Occipital lobe (tissue), 2 donors: Measurements from ENCODE around the gene SCN1B. TPM values are rescaled to one million over a fixed set of nuclear protein-coding genes. Genes with fewer than 3 reads are reported as not detected.
"Not testable (repeated sequence)": the region's sequence is repeated elsewhere in the genome, so short reads cannot be mapped to it uniquely, and the experiment has no call there.

Experiments used
- DNase-seq: peaks from one replicate; lab custom pipeline; 2025; lab: John Stamatoyannopoulos, UW
- total RNA-seq: library from RNA; depleted of rRNA; stranded (reverse); fragments of >200 nt; gene quantifications from one replicate; pipeline ENCODE4 v1.2.3, GENCODE V29; 2014

The SCN1B gene
- total RNA-seq, 1 donor from 2014 or later: 1.1 TPM

DNA sequence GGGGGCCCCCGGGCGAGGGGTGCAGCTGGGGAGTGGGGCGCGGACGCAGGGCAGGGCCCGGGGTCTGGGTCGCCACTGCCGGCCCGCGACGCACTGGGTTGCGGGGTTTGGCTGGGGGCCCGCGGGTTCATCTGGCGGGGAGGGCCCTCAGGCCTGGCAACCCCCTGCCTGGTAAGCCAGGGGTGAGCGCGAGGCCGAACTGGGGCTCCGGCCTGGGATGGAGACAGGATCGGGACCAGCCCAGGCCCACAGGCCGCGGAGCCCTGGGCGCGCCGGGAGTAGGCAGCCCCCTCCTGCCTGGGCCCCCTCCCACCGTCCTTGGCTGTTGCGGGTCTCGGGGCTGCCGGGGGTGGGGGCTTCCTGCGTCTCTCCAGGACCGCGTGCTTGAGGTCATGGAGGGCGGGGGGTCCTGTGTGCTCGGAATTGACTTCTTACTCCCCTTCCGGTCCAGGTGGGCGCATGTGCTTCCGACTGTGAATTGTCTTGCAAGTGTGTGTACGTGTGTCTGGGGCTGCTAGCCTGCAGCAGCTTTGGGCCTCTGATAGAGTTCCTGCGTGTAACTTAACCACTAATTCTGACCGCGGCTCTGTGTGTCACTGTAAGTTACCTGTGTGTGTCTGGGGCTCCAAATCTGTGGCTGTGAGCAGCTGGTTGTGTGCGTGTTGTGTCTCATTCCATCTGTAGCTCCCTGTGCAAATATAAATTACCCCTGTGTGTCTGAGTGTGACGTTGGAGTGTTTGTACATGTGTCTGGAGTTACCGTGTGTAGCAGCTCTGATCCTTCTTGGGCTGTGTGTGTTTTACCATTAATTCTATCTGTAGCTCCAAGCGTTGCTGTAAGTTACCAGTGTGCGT is 29.4 kb upstream of the SCN1B start:
- DNase-seq: no peak

DNA sequence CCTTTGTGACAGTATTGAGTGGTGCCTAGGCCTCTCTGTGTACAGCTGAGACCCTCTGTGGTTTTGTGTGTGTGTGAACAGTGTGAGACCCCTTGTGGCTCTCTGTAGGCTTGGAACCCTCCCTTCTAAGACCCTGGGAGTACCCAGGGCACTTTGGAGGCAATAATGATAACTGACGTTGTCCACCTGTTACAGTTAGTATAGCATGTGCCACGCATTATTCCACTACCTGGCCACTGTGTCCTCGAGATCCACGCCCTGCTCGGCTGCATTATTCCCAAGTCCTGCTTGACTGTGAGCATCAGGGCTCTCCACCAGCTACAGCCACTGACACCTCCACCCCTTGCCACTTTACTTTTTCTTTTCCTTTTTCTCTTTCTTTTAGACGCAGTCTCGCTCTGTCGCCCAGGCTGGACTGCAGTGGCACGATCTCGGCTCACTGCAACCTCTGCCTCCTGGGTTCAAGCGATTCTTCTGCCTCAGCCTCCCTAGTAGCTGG is 28.2 kb upstream of the SCN1B start:
- DNase-seq: no peak

DNA sequence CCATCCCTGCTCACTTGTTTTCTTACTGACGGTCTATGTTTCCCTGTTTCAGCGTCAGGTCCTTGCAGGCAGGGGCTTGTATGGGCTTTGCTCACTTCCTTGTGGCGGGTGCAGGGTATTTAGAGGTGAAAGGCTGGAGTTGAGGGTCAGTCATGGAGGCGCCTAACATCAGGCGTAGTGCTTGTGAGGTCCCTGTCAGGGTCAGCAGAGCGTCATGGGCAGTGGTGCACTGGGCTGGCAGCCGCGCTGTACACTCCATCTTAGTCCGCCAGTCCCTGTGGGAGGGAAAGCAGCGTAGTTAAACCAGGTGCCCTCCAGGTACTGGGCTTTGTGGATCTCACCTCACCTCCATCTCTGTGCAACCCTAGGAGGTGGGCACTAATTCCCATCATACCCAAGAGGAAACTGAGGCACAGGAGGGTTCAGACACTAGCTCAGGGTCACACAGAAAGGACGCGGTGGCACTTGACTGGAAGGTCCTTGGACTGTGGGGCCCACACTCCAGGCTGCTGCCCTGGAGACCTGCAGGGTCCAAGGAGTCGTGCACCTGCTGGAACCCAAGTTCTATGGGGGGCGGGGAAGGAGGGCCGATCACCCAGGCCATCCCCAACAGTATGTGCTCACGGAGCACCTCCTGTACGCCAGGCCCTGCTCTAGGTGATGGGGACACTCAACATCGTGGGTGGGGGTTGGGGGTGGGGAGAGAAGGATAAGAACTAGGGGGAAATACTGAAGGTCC is 25.6 kb upstream of the SCN1B start:
- DNase-seq: no peak

DNA sequence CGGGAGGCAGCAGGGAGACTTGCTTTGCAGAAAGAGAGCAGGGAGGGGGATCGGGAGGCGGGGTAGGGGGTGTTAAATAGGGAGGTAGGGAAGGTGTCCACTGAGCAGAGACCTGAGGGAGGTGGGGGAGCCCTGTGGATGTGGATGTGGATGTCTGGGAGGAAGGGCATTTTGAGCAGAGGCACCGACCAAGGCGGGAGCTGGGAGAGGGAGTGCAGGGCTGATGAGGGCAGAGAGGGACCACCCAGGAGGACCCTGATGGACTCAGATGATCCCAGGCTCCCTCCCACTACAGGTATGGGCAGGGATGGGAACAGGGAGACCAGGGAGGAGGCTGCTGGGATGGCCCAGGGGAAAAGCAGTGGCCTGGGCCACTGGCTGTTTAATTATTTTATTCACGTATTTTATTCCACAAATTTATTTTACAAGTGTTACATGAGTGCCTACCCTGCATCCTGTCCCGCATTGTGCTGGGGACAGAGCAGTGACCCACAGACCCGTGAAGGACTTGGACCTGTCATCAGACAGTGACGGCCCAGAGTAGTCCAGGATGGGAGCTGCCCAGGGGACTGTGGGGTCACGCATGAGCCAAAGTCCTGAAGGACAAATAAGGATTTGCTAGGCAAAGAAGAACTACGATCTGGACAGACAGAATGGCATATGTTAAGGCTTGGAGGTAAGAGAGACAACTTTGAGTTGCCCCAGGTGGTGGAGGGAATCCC is 24.9 kb upstream of the SCN1B start:
- DNase-seq: no peak

DNA sequence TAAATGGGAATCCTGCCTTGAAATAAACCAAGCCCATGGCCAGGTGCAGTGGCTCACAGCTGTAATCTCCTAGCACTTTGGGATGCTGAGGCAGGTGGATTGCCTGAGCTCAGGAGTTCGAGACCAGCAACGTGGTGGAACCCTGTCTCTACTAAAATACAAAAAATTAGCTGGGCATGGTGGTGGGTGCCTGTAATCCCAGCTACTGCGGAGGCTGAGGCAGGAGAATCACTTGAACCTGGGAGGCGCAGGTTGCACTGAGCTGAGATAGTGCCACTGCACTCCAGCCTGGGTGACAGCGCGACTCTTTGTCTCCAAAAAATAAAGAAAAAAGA is 24.3 kb upstream of the SCN1B start:
- not testable (repeated sequence) for DNase-seq

DNA sequence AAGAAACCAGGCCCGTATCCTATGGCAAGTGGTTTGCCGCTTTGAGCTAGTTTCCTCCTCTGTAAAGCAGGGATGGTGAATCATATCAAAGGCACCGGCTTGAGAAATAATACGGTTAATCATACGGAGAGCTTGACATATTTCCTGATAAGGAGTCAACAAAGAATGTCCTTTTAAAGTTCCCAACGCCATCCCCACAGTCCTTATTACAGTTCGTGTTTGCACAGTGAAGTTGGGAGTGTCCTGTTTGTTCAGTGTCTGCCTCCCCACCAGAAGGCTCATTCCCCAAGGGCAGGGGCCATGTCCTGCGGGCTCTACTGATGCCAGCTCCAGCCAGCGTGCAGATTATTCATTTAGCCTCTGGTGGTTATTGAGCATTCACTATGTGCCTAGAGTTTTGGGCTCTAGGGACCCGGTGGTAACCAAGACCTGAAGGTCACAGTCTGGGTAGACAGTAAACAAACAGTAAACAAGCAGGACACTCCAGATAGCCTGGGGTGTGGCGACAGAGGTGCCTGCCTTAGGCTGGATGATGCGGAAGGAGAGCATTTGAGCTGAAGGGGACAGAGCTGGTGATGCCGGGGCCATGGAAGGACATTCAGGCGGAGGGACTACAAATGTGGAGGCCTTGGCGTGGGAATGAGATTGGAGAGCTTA is 23.8 kb upstream of the SCN1B start:
- DNase-seq: no peak

DNA sequence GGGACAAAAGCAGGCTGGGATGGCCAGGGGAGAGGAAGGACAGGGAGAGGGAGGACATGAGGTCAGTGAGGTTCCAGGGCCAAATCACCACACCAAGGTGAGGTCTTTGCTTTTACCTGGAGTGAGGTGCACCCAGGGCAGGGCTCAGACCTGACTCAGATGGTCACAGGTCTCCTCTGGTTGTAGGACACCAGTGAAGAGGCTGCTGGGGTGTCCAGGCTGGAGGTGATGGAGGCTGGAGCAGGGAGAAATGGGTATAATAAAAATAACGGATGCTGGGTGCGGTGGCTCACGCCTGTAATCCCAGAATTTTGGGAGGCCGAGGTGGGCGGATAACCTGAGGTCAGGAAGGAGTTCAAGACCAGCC is 23.3 kb upstream of the SCN1B start:
- no peak for DNase-seq

DNA sequence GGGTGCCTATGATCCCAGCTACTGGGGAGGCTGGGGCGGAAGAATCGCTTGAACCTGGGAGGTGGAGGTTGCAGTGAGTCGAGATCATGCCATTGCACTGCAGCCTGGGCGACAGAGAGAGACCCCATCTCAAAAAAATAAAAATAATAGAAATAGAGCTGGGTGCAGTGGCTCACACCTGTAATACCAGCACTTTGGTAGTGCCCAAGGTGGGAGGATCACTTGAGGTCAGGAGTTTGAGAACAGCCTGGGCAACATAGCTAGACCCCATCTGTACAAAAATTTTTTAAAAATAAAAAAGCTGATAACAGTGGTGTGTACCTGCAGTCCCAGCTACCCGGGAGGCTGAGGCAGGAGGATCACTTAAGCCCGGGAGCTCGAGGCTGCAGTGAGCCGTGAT is 22.8 kb upstream of the SCN1B start:
- not testable (repeated sequence) for DNase-seq

DNA sequence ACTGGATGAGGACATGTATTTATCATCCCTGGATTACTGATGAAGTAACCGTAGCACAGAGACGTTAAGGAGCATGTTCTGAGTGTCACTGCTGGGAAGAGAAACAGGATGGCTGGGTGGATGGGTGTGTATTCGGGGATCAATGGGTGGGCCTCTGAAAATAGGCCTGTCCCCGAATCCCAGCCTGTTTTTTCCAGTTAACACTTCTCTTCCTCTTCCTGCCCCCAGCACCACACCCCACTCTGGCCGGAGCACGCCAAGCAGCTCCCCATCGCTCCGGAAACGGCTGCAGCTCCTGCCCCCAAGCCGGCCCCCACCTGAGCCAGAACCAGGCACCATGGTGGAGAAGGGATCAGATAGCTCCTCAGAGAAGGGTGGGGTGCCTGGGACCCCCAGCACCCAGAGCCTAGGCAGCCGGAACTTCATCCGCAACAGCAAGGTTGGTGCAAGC is 21.4 kb upstream of the SCN1B start:
- DNase-seq: no peak

DNA sequence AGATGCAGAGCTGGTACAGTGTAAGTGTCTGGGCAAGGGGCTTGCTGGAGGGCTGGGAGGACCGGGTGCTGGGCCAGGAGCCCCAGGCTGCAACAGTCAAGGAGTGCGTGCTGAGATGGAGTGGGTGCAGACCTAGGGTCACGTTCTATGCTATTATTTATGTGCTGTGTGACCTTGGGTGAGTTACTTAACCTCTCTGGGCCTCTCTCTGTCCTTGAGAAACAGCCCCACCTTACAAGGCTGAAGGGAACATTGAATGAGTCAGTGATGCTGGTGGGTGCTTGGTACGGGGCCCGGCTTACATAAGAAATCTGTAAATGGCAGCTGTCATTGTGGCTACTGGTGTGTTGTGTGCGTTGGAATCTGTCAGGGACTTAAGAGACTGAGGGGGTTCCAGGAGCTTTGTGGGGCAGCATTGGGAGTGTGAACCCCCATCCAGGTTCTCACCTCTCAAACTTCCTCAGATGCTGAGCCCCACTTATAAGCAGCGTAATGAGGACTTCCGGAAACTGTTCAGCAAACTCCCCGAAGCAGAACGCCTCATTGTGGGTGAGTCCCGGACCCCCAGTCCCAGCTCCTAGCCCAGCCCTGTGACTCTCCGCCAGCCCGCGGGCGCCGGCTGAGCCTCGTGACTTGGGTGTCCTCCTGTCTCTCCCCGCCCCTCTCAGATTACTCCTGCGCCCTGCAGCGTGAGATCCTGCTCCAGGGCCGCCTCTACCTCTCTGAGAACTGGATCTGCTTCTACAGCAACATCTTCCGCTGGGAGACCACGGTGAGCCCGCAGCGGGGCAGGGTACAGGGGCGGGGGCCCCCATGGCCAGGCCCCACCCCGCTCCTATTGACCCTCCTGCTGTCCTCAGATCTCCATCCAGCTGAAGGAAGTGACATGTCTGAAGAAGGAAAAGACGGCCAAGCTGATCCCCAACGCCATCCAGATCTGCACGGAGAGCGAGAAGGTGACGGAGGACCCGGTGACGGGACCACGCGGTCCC is 20.6 kb upstream of the SCN1B start:
- DNase-seq: no peak

DNA sequence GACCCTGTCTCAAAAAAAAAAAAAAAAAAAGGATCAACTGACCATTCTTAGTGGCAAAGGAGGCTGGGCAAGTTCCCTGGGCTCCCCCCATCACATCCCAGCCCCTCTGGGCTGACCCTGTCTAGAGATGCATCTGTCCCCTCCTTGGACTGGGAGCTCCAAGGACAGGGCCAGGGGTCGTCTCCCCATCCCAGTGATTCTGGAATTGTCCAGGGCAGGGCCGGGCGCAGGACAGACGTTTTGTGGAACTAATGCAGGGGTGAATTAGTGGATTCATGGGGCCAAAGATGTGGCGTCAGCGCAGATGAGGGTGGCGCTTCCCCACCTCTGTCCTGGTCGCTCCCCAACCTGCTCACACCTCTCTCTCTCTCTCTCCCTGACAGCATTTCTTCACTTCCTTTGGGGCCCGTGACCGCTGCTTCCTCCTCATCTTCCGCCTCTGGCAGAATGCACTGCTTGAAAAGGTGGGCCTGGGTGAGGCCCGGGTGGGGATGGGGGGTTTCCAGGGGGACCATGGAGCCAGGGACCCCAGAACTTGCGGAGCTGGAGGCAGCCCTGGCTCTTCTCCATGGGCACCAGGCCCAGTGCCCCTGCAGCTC is 19.1 kb upstream of the SCN1B start:
- no peak for DNase-seq

DNA sequence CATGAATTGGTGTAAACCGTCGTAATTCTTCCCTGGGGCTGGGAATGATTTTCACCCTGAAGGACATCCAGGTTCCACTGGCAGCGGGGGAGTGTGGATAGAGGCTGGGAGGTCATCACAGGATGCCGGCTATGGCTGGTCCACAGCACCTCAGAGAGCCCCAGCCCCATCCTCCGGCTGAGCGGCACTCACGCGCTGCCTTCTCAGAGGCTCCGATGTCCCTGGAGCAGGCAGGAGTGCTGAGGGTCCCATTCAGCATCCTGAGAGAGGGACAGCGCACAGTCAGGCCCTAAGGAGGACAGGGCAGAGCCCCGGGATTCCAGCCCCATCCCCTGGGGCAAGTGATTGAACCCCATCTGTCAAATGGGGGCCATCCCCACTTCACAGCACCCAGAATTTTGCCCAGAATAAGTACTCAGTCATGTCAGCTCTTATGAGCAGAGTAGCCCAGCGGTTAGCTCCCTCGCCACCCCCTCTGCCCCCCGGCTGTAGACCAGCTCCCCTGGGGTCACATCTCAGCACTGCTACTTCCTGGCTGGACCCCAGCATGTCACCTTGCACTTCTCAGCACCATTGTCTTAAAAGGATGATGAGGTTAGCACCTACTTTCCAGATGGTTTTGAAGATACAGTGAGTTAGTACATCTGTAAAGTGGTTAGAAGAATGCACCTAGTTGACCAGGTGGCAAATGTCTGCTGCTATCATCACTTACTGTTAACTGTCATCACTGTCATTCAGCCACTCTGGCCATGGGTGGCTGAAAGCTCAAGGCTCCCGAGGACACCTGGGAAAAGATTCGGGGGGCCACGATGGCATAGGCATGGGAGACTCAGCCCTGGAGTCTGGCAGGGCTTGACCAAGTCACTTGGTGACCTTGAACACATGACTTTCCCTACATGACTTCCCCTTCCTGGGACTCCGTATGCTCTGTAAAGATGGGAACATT is 18.3 kb upstream of the SCN1B start:
- DNase-seq: no peak

DNA sequence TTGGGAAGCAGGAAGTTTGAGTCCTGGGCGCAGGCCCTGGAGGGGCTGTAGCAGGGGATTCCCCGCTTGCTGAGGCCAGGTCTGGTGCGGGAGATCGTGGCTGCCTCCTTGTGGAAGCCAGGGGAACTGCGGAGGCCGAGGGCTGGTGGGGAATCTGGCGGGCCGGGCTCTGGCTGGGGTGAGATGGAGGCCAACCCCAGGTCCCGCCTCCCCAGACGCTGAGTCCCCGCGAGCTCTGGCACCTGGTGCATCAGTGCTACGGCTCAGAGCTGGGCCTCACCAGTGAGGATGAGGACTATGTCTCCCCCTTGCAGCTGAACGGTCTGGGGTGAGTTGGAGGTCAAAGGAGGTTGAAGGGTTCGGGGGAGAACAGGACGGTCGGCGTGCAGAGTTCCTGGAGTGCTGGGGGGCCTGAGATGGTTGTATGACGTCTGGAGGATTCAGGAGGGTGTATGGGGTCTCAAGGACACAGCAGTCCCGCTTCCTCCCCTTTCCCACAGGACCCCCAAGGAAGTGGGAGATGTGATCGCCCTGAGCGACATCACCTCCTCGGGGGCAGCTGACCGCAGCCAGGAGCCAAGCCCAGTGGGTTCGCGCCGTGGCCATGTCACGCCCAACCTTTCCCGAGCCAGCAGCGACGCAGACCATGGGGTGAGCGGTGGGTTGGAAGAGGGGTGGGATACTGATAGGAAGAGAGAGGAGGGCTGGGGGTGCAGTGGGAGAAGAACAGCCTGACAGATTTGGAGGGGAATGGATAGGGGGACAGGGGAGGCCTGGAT is 17.0 kb upstream of the SCN1B start:
- DNase-seq: no peak

DNA sequence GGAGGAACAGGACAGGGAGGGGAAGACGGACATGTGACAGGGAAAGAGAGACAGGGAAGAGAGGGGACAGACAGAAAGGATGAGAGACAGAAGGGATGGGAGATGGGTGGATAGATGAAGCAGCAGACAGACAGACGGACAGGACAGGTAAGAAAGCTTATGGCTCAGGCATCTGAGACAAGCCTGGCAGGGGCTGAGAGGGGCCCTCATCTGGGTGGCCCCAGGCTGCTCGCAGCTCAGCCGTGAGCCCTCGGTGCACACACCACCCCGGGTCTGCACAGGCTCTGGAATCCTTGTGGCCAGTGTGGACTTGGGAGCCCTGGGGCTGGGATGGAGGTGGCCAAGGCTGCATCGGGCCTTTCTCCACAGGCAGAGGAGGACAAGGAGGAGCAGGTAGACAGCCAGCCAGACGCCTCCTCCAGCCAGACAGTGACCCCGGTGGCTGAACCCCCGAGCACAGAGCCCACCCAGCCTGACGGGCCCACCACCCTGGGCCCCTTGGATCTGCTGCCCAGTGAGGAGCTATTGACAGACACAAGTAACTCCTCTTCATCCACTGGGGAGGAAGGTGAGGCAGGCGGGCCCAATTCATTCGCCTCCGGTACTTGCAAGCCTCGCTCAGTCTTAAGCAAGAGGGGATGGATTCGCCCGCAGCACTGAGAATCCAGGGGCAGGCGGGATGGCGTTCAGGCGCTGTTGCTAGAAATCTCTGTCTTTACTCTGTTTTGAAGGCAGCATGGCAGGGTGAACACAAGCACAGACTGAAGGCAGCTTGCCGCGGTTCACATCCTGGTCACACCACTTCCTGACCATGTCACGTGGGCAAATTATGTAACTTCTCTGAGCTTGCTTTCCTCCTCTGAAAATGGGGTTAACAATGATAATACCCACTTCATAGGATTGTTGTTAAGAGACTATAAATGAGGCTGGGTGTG is 16.2 kb upstream of the SCN1B start:
- DNase-seq: no peak

DNA sequence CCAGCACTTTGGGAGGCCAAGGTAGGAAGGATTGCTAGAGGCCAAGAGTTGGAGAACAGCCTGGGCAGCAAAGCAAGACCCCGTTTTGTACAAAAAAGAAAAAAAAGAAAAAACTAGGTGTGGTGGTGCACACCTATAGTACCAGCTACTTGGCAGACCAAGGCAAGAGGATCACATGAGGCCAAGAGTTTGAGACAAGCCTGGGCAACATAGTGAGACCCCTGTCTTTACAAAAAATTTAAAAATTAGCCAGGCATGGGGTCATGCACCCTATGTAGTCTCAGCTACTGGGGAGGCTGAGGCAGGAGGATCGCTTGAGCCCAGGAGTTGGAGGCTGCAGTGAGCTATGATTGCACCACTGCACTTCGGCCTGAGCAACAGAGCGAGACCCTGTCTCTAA is 15.5 kb upstream of the SCN1B start:
- DNase-seq: not testable (repeated sequence)

DNA sequence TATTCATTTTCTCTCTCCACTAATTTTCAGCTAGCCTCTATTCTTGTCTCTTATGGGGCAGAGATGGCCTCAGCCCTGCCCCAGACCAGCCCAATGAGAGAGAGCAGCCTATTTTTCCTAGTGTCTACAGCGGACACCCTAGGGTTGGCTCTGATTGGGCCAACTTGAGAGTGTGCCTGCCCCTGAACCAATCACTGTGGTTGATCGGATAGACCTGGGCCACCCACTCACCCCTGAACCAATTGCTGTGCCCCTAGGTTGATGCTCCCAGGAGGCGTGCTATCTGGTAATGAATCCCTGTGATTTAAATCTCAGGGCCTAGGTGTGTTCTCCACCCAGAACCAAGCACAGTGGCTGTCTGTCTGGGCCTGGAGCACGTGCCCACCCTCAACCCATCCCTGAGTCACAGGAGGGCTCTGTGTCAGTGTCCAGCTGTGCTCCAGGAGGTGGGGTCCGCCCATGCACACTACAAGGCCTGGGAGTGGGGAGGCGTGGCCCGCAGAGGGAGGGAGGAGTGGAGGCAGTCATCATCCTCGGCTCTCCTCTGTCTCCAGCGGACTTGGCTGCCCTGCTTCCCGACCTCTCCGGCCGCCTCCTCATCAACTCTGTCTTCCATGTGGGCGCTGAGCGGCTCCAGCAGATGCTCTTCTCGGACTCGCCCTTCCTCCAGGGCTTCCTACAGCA is 14.9 kb upstream of the SCN1B start:
- DNase-seq: no peak
